Chondrocyte (in vitro differentiated cells): ENCODE data around the gene SNTG2. TPM values are rescaled to one million over a fixed set of nuclear protein-coding genes. Genes with fewer than 3 reads are reported as not detected.

Source experiments
- DNase-seq: peaks from one replicate; pipeline ENCODE4 v3.0.0; 2021; ENCODE audit warnings: mixed read lengths, low spot score
- H3K27ac Mint-ChIP-seq: one replicate; pipeline ENCODE4 v1.8.0; 2021; ENCODE audit warnings: mild to moderate bottlenecking, moderate library complexity, mixed read lengths; ENCODE audit not compliant: unreplicated experiment
- H3K27me3 Mint-ChIP-seq: 2 replicates; pipeline ENCODE4 v1.8.0; 2021; ENCODE audit warnings: low read depth, mixed read lengths
- H3K36me3 Mint-ChIP-seq: 2 replicates; pipeline ENCODE4 v1.8.0; 2021; ENCODE audit warnings: low read depth, mixed read lengths
- H3K4me1 Mint-ChIP-seq: 2 replicates; pipeline ENCODE4 v1.8.0; 2021; ENCODE audit warnings: low read depth, mild to moderate bottlenecking, mixed read lengths
- H3K4me3 Mint-ChIP-seq: one replicate; pipeline ENCODE4 v1.8.0; 2021; ENCODE audit warnings: mild to moderate bottlenecking, moderate library complexity, mixed read lengths; ENCODE audit not compliant: unreplicated experiment
- H3K9me3 Mint-ChIP-seq: 2 replicates; pipeline ENCODE4 v1.8.0; 2021; ENCODE audit warnings: low read depth, mixed read lengths
- CTCF ChIP-seq: fragments of 200-600 bp; sonication (generic); IDR thresholded peaks from 2 replicates; pipeline ENCODE4 v1.5.0; 2021; ENCODE audit warnings: antibody characterized with exemption, mild to moderate bottlenecking, moderate library complexity
- total RNA-seq: library from RNA; stranded (reverse); gene quantifications from 3 replicates; pipeline ENCODE4 v1.2.1, GENCODE V29; 2021

SNTG2 gene
- total RNA-seq, 1 donor from 2014 or later, result not detected

GRCh38 chr2:922185-922584, 28.5 kb upstream of the SNTG2 start:
- DNase-seq, result no peak
- H3K4me1 Mint-ChIP-seq, result no peaks in the 10 kb centered on the region
- peaks cover 6% of the 10 kb centered on the region for H3K27me3 Mint-ChIP-seq
- H3K4me3 Mint-ChIP-seq, result no peak overlapping the region
- H3K27ac Mint-ChIP-seq, result no peak overlapping the region
- H3K9me3 Mint-ChIP-seq, result no peaks in the 10 kb centered on the region
- no peaks in the 10 kb centered on the region for H3K36me3 Mint-ChIP-seq
- no peak for TF ChIP-seq CTCF

GRCh38 chr2:923832-924601, 26.6 kb upstream of the SNTG2 start:
- H3K9me3 Mint-ChIP-seq, result peaks cover 2% of the 10 kb centered on the region
- H3K27ac Mint-ChIP-seq, result no peak overlapping the region
- H3K4me3 Mint-ChIP-seq, result no peak overlapping the region
- DNase-seq, result no peak
- no peak for TF ChIP-seq CTCF
- H3K36me3 Mint-ChIP-seq, result no peaks in the 10 kb centered on the region
- H3K27me3 Mint-ChIP-seq, result peaks cover 6% of the 10 kb centered on the region
- H3K4me1 Mint-ChIP-seq, result no peaks in the 10 kb centered on the region

GRCh38 chr2:924701-925100, 25.9 kb upstream of the SNTG2 start:
- Mint-ChIP-seq H3K4me3 (no peak overlapping the region), H3K9me3 (peaks cover 2% of the 10 kb centered on the region), H3K27me3 (peaks cover 6% of the 10 kb centered on the region), H3K27ac (no peak overlapping the region), H3K36me3 (no peaks in the 10 kb centered on the region), H3K4me1 (no peaks in the 10 kb centered on the region)
- TF ChIP-seq CTCF, result no peak
- DNase-seq, result no peak

- Mint-ChIP-seq H3K27me3 (peaks cover 6% of the 10 kb centered on the region), H3K36me3 (no peaks in the 10 kb centered on the region), H3K4me3 (no peak overlapping the region), H3K4me1 (no peaks in the 10 kb centered on the region), H3K27ac (no peak overlapping the region), H3K9me3 (peaks cover 2% of the 10 kb centered on the region)
- no peak for DNase-seq
- TF ChIP-seq CTCF, result no peak
These were observed 25.3 kb upstream of the SNTG2 start for GRCh38 chr2:925309-925708.

- Mint-ChIP-seq H3K4me1 (no peaks in the 10 kb centered on the region), H3K27me3 (peaks cover 6% of the 10 kb centered on the region), H3K9me3 (peaks cover 2% of the 10 kb centered on the region), H3K27ac (no peak overlapping the region), H3K4me3 (no peak overlapping the region), H3K36me3 (no peaks in the 10 kb centered on the region)
- TF ChIP-seq CTCF, result no peak
- no peak for DNase-seq
These were observed 24.9 kb upstream of the SNTG2 start for GRCh38 chr2:925711-926110.
